HepG2 (cell line): ENCODE results near the gene MYL12B. TPM values are rescaled to one million over a fixed set of nuclear protein-coding genes. Genes with fewer than 3 reads are reported as not detected.

Experiments
- CCAR2 ChIP-seq: fragments of 200-400 bp; formaldehyde crosslinking; optimal IDR thresholded peaks from 2 replicates; pipeline ENCODE3; 2018; ENCODE audit warnings: low read depth, mild to moderate bottlenecking, low read length, moderate library complexity
- GTF3A ChIP-seq: sonication (generic); formaldehyde crosslinking; conservative IDR thresholded peaks from 2 replicates; pipeline ENCODE4 v1.4.0; 2020; ENCODE audit warnings: mild to moderate bottlenecking, missing genetic modification reagents
- HOXA9 ChIP-seq: sonication (generic); formaldehyde crosslinking; IDR thresholded peaks from 2 replicates; pipeline ENCODE4 v1.8.1; 2022; ENCODE audit warnings: missing genetic modification reagents, mild to moderate bottlenecking, moderate library complexity, borderline replicate concordance
- MXD4 ChIP-seq: IDR thresholded peaks from 2 replicates; pipeline ENCODE4 v1.6.1; 2016; ENCODE audit warnings: mild to moderate bottlenecking, missing biosample characterization, missing genetic modification reagents
- ONECUT2 ChIP-seq: sonication (generic); formaldehyde crosslinking; IDR thresholded peaks from 2 replicates; pipeline ENCODE4 v1.4.0; 2020; ENCODE audit warnings: missing genetic modification reagents
- RBM22 ChIP-seq: fragments of 200-400 bp; formaldehyde crosslinking; optimal IDR thresholded peaks from 2 replicates; pipeline ENCODE3; 2017; ENCODE audit warnings: mild to moderate bottlenecking, low read length, moderate library complexity
- SATB2 ChIP-seq: sonication (generic); formaldehyde crosslinking; IDR thresholded peaks from 2 replicates; pipeline ENCODE4 v1.5.0; 2020; ENCODE audit warnings: missing genetic modification reagents
- STAT5B ChIP-seq: sonication (generic); formaldehyde crosslinking; IDR thresholded peaks from 2 replicates; pipeline ENCODE4 v1.4.0; 2020; ENCODE audit warnings: missing genetic modification reagents
- ZNF296 ChIP-seq: sonication (generic); formaldehyde crosslinking; conservative IDR thresholded peaks from 2 replicates; pipeline ENCODE4 v1.5.0; 2020; ENCODE audit warnings: mild to moderate bottlenecking, missing genetic modification reagents
- ZNF350 ChIP-seq: sonication (generic); formaldehyde crosslinking; IDR thresholded peaks from 2 replicates; pipeline ENCODE4 v1.4.0; 2020; ENCODE audit warnings: mild to moderate bottlenecking, low read depth, missing genetic modification reagents, borderline replicate concordance
- ZNF430 ChIP-seq: sonication (generic); formaldehyde crosslinking; IDR thresholded peaks from 2 replicates; pipeline ENCODE4 v1.9.0; 2021; ENCODE audit warnings: mild to moderate bottlenecking, missing genetic modification reagents
- ZNF775 ChIP-seq: sonication (generic); formaldehyde crosslinking; IDR thresholded peaks from 2 replicates; pipeline ENCODE4 v1.4.0; 2020; ENCODE audit warnings: missing genetic modification reagents, mild to moderate bottlenecking, moderate library complexity, borderline replicate concordance
- ZNF839 ChIP-seq: sonication (generic); formaldehyde crosslinking; IDR thresholded peaks from 2 replicates; pipeline ENCODE4 v1.4.0; 2020; ENCODE audit warnings: missing genetic modification reagents, mild to moderate bottlenecking, borderline replicate concordance
- polyA plus RNA-seq, 8 experiments: library from polyadenylated mRNA; depleted of rRNA in 3 of 8; stranded (reverse) in 7 of 8; unstranded in 1 of 8; fragments of >200 nt; fragmentation: Illumina TruSeq in 4 of 8; extraction: Trizol in 4 of 8; gene quantifications; 2 replicates each; pipeline versions ENCODE4 v1.2.1 to v1.2.3, GENCODE V29; 2011 to 2016; ENCODE audit warnings: low read depth in 4 of 8, missing spikeins in 1 of 8, mixed read lengths in 1 of 8; ENCODE audit not compliant: insufficient read depth in 1 of 8
- total RNA-seq, 5 experiments: library from RNA; depleted of rRNA; stranded (reverse); fragments of >200 nt; fragmentation: Illumina TruSeq; extraction: Trizol; gene quantifications; 2 replicates each; pipeline ENCODE4 v1.2.3, GENCODE V29; 2016; ENCODE audit warnings: low read depth in 1 of 5
- TF ChIP-seq, protein P1 (sequence below): sonication (generic); formaldehyde crosslinking; IDR thresholded peaks from 2 replicates; pipeline ENCODE4 v1.4.0; 2020; ENCODE audit warnings: missing genetic modification reagents
- TF ChIP-seq, protein P2 (sequence below): sonication (generic); formaldehyde crosslinking; IDR thresholded peaks from 2 replicates; pipeline ENCODE4 v1.4.0; 2020; ENCODE audit warnings: low read depth, mild to moderate bottlenecking, missing genetic modification reagents
- TF ChIP-seq, protein P3 (sequence below): sonication (generic); formaldehyde crosslinking; IDR thresholded peaks from 2 replicates; pipeline ENCODE4 v1.4.0; 2020; ENCODE audit warnings: missing genetic modification reagents
- TF ChIP-seq, protein P4 (sequence below): sonication (generic); formaldehyde crosslinking; IDR thresholded peaks from 2 replicates; pipeline ENCODE4 v1.8.1; 2022; ENCODE audit warnings: mild to moderate bottlenecking, missing genetic modification reagents
- TF ChIP-seq, protein P5 (sequence below): sonication (generic); formaldehyde crosslinking; IDR thresholded peaks from 2 replicates; pipeline ENCODE4 v1.5.0; 2020; ENCODE audit warnings: missing genetic modification reagents

The MYL12B gene
- total and polyA plus RNA-seq, 2 of the 13 experiments (the other 11 are each of a cell fraction or from before 2014, with no cell fraction given), result 265 to 340 TPM

DNA sequence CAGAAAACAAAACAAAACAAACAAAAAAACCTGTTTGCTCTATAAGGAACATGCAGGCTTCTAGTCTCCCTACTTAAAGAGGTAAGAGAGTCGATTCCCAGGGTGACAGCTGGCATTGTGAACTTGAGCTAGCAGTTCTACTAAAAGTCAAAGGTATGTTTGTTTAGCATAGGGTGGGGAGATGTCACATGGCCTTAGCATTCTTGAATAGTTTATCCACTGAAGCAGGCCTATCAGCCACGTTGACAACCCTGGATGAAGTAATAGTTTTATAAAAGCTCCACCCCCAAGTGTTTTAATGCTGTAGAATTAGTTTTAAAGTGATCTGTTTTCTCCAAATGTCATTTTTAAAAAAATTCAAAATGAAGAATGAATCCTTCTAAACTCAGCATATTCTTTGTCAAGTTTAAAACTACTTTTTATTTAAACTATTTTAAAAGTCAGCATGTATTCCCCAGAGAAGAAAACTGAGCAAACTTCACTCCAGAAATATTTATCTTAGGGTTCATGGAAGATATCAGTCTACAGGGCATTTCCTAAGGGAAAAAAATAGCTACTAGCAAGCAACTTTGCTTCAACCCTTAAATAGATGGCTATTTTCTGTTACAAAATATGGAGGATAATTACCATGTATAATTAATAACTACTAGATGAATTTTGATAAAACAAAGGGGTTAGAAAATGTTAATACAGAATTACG is 43.8 kb upstream of the MYL12B start (continued):
- TF ChIP-seq MXD4 (CRISPR knock-in tag), result peak; percentile 21; the same call in 1 of the 2 replicates
- TF ChIP-seq ZNF839 (CRISPR knock-in tag), result no peak
- TF ChIP-seq, protein P1, sequence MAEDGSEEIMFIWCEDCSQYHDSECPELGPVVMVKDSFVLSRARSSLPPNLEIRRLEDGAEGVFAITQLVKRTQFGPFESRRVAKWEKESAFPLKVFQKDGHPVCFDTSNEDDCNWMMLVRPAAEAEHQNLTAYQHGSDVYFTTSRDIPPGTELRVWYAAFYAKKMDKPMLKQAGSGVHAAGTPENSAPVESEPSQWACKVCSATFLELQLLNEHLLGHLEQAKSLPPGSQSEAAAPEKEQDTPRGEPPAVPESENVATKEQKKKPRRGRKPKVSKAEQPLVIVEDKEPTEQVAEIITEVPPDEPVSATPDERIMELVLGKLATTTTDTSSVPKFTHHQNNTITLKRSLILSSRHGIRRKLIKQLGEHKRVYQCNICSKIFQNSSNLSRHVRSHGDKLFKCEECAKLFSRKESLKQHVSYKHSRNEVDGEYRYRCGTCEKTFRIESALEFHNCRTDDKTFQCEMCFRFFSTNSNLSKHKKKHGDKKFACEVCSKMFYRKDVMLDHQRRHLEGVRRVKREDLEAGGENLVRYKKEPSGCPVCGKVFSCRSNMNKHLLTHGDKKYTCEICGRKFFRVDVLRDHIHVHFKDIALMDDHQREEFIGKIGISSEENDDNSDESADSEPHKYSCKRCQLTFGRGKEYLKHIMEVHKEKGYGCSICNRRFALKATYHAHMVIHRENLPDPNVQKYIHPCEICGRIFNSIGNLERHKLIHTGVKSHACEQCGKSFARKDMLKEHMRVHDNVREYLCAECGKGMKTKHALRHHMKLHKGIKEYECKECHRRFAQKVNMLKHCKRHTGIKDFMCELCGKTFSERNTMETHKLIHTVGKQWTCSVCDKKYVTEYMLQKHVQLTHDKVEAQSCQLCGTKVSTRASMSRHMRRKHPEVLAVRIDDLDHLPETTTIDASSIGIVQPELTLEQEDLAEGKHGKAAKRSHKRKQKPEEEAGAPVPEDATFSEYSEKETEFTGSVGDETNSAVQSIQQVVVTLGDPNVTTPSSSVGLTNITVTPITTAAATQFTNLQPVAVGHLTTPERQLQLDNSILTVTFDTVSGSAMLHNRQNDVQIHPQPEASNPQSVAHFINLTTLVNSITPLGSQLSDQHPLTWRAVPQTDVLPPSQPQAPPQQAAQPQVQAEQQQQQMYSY, result no peak
- TF ChIP-seq STAT5B (CRISPR knock-in tag), result no peak
- no peak for TF ChIP-seq ZNF775 (CRISPR knock-in tag)
- no peak for TF ChIP-seq ZNF430 (CRISPR knock-in tag)
- TF ChIP-seq, protein P2, sequence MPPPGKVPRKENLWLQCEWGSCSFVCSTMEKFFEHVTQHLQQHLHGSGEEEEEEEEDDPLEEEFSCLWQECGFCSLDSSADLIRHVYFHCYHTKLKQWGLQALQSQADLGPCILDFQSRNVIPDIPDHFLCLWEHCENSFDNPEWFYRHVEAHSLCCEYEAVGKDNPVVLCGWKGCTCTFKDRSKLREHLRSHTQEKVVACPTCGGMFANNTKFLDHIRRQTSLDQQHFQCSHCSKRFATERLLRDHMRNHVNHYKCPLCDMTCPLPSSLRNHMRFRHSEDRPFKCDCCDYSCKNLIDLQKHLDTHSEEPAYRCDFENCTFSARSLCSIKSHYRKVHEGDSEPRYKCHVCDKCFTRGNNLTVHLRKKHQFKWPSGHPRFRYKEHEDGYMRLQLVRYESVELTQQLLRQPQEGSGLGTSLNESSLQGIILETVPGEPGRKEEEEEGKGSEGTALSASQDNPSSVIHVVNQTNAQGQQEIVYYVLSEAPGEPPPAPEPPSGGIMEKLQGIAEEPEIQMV (CRISPR knock-in tag), result 0 out of 2 replicates have a peak, but pooled peaks have one; percentile 27
- no peak for TF ChIP-seq ZNF296 (CRISPR knock-in tag)
- no peak for TF ChIP-seq GTF3A (CRISPR knock-in tag)
- TF ChIP-seq RBM22, result no peak
- no peak for TF ChIP-seq CCAR2
- TF ChIP-seq, protein P3, sequence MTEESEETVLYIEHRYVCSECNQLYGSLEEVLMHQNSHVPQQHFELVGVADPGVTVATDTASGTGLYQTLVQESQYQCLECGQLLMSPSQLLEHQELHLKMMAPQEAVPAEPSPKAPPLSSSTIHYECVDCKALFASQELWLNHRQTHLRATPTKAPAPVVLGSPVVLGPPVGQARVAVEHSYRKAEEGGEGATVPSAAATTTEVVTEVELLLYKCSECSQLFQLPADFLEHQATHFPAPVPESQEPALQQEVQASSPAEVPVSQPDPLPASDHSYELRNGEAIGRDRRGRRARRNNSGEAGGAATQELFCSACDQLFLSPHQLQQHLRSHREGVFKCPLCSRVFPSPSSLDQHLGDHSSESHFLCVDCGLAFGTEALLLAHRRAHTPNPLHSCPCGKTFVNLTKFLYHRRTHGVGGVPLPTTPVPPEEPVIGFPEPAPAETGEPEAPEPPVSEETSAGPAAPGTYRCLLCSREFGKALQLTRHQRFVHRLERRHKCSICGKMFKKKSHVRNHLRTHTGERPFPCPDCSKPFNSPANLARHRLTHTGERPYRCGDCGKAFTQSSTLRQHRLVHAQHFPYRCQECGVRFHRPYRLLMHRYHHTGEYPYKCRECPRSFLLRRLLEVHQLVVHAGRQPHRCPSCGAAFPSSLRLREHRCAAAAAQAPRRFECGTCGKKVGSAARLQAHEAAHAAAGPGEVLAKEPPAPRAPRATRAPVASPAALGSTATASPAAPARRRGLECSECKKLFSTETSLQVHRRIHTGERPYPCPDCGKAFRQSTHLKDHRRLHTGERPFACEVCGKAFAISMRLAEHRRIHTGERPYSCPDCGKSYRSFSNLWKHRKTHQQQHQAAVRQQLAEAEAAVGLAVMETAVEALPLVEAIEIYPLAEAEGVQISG (CRISPR knock-in tag), result no peak
- TF ChIP-seq ONECUT2 (CRISPR knock-in tag), result 0 out of 2 replicates have a peak, but pooled peaks have one; percentile 42
- TF ChIP-seq, protein P4, sequence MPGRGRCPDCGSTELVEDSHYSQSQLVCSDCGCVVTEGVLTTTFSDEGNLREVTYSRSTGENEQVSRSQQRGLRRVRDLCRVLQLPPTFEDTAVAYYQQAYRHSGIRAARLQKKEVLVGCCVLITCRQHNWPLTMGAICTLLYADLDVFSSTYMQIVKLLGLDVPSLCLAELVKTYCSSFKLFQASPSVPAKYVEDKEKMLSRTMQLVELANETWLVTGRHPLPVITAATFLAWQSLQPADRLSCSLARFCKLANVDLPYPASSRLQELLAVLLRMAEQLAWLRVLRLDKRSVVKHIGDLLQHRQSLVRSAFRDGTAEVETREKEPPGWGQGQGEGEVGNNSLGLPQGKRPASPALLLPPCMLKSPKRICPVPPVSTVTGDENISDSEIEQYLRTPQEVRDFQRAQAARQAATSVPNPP (CRISPR knock-in tag), result no peak
- no peak for TF ChIP-seq ZNF350 (CRISPR knock-in tag)
- TF ChIP-seq, protein P5, sequence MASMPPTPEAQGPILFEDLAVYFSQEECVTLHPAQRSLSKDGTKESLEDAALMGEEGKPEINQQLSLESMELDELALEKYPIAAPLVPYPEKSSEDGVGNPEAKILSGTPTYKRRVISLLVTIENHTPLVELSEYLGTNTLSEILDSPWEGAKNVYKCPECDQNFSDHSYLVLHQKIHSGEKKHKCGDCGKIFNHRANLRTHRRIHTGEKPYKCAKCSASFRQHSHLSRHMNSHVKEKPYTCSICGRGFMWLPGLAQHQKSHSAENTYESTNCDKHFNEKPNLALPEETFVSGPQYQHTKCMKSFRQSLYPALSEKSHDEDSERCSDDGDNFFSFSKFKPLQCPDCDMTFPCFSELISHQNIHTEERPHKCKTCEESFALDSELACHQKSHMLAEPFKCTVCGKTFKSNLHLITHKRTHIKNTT (CRISPR knock-in tag), result no peak
- no peak for TF ChIP-seq SATB2 (CRISPR knock-in tag)
- TF ChIP-seq HOXA9 (CRISPR knock-in tag), result no peak
